ENCODE results near the gene NUP93. TPM values are rescaled to one million over a fixed set of nuclear protein-coding genes. Genes with fewer than 3 reads are reported as not detected.

NUP93 gene
- total and polyA plus RNA-seq, 9 of the 15 experiments (the other 6 are each of a cell fraction or from before 2014, with no cell fraction given), result 92.0 to 162 (median 121) TPM

GRCh38 chr16:56700195-56700594, 29.7 kb upstream of the NUP93 start:
- ATAC-seq, result no peak
- TF ChIP-seq BRD4 (IDR thresholded peaks at IDR 0.05) (no peak), CEBPG (CRISPR knock-in tag; IDR thresholded peaks at IDR 0.05) (no peak), CEBPG (tag; conservative IDR thresholded peaks at IDR 0.05 in 1 of 2, IDR thresholded peaks at IDR 0.05 in 1 of 2) (peak; percentile 70 to 90), CEBPB (tag; IDR thresholded peaks at IDR 0.05) (peak; percentile 89)
- H4K20me1 ChIP-seq (replicated peaks; ENCODE audit: control insufficient read depth, insufficient read depth, low read length), result no peaks in the 10 kb centered on the region
- peaks cover 0 to 25% of the 10 kb centered on the region in 2 experiments; a peak in 2 of 5 replicates for H3K27me3 ChIP-seq (ENCODE audit: control insufficient read depth in 2 of 2, insufficient read depth in 2 of 2, low read length in 2 of 2)
- ChIA-PET POLR2A (no interaction called here), CTCF (ENCODE audit: low intra/inter-chr PET ratio) (interaction anchor here (0.7 kb wide), 2 partner anchors 21 to 24 kb away, joined by 3 to 5 read pairs; no protein-coding TSS in a partner anchor)
- H3K4me1 ChIP-seq (replicated peaks in 1 of 2; ENCODE audit: control insufficient read depth in 2 of 2, insufficient read depth in 2 of 2, low read length in 2 of 2), result no peaks in the 10 kb centered on the region
- intact Hi-C loops (cut with micrococcal nuclease), result no loop called here
- H3K9me3 ChIP-seq (replicated peaks; ENCODE audit: control insufficient read depth, insufficient read depth, low read depth, low read length), result no peaks in the 10 kb centered on the region
- H2AFZ ChIP-seq (ENCODE audit: low read depth, low read length), result no peak overlapping the region
- no peak overlapping the region for H3K27ac ChIP-seq (ENCODE audit: extremely low read depth, low read depth, low read length)
- no peaks in the 10 kb centered on the region for H3K36me3 ChIP-seq (ENCODE audit: control insufficient read depth, insufficient read depth, low read length)
- H3K79me2 ChIP-seq (ENCODE audit: control insufficient read depth, insufficient read depth, low read length), result no peaks in the 10 kb centered on the region
- no peak for DNase-seq (ENCODE audit: extremely low read depth in 1 of 4, low spot score in 3 of 4)
- in situ Hi-C loops (cut with MboI), result loop anchor here (5.0 kb wide), 1 partner anchor 123 kb away; no protein-coding TSS in a partner anchor
- WGBS (ENCODE audit: insufficient coverage, low coverage, missing lambda C conversion rate), result 93% methylated on average over 1 of the region's 1 CpG
- no peaks in the 10 kb centered on the region for H3K9me1 ChIP-seq (ENCODE audit: control insufficient read depth, insufficient read depth, low read length)
- BruUV-seq (replicated peaks), result no TSS peak
- no peak overlapping the region for H3K4me2 ChIP-seq (ENCODE audit: insufficient read depth, low read length)
- FAIRE-seq, result no peak
- H3K4me3 ChIP-seq, result no peak overlapping the region
- H3K9ac ChIP-seq (ENCODE audit: insufficient read depth in 1 of 2, low read depth in 2 of 2, low read length in 2 of 2), result no peak overlapping the region

DNA sequence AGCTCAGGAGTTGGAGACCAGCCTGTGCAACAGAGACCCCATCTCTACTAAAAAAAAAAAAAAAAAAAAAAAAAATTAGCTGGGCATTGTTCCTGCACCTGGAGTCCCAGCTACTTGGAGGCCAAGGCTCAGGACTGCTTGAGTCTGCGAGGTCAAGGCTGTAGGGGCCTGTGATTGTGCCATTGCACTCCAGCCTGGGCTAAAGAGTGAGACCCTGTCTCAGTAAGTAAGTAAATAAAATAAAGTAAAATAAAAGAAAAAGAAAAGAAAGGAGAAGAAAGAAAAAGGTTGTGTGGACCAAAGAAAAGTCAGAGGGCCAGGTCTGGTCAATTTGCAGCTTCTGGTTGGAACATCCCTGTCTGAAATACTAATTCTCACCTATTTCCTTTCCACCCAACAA, 29.3 kb upstream of the NUP93 start:
- Histone ChIP-seq H3K4me2 (ENCODE audit: insufficient read depth, low read length) (no peak overlapping the region), H3K9ac (ENCODE audit: insufficient read depth in 1 of 2, low read depth in 2 of 2, low read length in 2 of 2) (no peak overlapping the region), H3K9me1 (ENCODE audit: control insufficient read depth, insufficient read depth, low read length) (no peaks in the 10 kb centered on the region), H3K4me3 (no peak overlapping the region), H4K20me1 (replicated peaks; ENCODE audit: control insufficient read depth, insufficient read depth, low read length) (no peaks in the 10 kb centered on the region), H3K27me3 (ENCODE audit: control insufficient read depth in 2 of 2, insufficient read depth in 2 of 2, low read length in 2 of 2) (peaks cover 0 to 25% of the 10 kb centered on the region in 2 experiments; a peak in 2 of 5 replicates), H3K79me2 (ENCODE audit: control insufficient read depth, insufficient read depth, low read length) (no peaks in the 10 kb centered on the region), H3K36me3 (ENCODE audit: control insufficient read depth, insufficient read depth, low read length) (no peaks in the 10 kb centered on the region), H3K27ac (ENCODE audit: extremely low read depth, low read depth, low read length) (no peak overlapping the region), H2AFZ (ENCODE audit: low read depth, low read length) (no peak overlapping the region), H3K4me1 (replicated peaks in 1 of 2; ENCODE audit: control insufficient read depth in 2 of 2, insufficient read depth in 2 of 2, low read length in 2 of 2) (no peaks in the 10 kb centered on the region), H3K9me3 (replicated peaks; ENCODE audit: control insufficient read depth, insufficient read depth, low read depth, low read length) (no peaks in the 10 kb centered on the region)
- WGBS (ENCODE audit: insufficient coverage, low coverage, missing lambda C conversion rate), result 11% methylated on average over 1 of the region's 1 CpG
- intact Hi-C loops (cut with micrococcal nuclease) (no loop called here), in situ Hi-C loops (cut with MboI) (loop anchor here (5.0 kb wide), 1 partner anchor 123 kb away; no protein-coding TSS in a partner anchor)
- ChIA-PET POLR2A (no interaction called here), CTCF (ENCODE audit: low intra/inter-chr PET ratio) (interaction anchor here (0.7 kb wide), 1 partner anchor 21 kb away, joined by 3 read pairs; no protein-coding TSS in a partner anchor)
- BruUV-seq (replicated peaks), result no TSS peak
- no peak for DNase-seq (ENCODE audit: extremely low read depth in 1 of 4, low spot score in 3 of 4)
- no peak for ATAC-seq
- no peak for FAIRE-seq
- TF ChIP-seq TCFL5 (CRISPR knock-in tag; conservative IDR thresholded peaks at IDR 0.05), result no peak
- TF ChIP-seq ZC3H11A (IDR thresholded peaks at IDR 0.05; ENCODE audit: low read depth, low read length), result no peak
- TF ChIP-seq PCBP1 (IDR thresholded peaks at IDR 0.05; ENCODE audit: low read depth, low read length, poor library complexity, severe bottlenecking), result no peak
- TF ChIP-seq TAF9B (IDR thresholded peaks at IDR 0.05; ENCODE audit: partially characterized antibody), result no peak
- TF ChIP-seq U2AF2 (optimal IDR thresholded peaks at IDR 0.05; ENCODE audit: low read depth, low read length), result no peak
- TF ChIP-seq, protein P1, sequence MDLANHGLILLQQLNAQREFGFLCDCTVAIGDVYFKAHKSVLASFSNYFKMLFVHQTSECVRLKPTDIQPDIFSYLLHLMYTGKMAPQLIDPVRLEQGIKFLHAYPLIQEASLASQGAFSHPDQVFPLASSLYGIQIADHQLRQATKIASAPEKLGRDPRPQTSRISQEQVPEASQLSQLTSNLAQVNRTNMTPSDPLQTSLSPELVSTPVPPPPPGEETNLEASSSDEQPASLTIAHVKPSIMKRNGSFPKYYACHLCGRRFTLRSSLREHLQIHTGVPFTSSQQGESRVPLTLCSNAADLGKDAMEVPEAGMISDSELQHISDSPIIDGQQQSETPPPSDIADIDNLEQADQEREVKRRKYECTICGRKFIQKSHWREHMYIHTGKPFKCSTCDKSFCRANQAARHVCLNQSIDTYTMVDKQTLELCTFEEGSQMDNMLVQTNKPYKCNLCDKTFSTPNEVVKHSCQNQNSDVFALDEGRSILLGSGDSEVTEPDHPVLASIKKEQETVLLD (IDR thresholded peaks at IDR 0.05), result no peak
- no peak for TF ChIP-seq ZNF175 (CRISPR knock-in tag; IDR thresholded peaks at IDR 0.05; ENCODE audit: low read depth)
- TF ChIP-seq ZEB2 (IDR thresholded peaks at IDR 0.05), result no peak
- TF ChIP-seq, protein P2, sequence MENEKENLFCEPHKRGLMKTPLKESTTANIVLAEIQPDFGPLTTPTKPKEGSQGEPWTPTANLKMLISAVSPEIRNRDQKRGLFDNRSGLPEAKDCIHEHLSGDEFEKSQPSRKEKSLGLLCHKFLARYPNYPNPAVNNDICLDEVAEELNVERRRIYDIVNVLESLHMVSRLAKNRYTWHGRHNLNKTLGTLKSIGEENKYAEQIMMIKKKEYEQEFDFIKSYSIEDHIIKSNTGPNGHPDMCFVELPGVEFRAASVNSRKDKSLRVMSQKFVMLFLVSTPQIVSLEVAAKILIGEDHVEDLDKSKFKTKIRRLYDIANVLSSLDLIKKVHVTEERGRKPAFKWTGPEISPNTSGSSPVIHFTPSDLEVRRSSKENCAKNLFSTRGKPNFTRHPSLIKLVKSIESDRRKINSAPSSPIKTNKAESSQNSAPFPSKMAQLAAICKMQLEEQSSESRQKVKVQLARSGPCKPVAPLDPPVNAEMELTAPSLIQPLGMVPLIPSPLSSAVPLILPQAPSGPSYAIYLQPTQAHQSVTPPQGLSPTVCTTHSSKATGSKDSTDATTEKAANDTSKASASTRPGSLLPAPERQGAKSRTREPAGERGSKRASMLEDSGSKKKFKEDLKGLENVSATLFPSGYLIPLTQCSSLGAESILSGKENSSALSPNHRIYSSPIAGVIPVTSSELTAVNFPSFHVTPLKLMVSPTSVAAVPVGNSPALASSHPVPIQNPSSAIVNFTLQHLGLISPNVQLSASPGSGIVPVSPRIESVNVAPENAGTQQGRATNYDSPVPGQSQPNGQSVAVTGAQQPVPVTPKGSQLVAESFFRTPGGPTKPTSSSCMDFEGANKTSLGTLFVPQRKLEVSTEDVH (IDR thresholded peaks at IDR 0.05; ENCODE audit: low read depth, partially characterized antibody), result no peak

All from K562 (cell line).